ENCODE data around the gene NOTCH3.

- TF ChIP-seq CTCF (IDR thresholded peaks at IDR 0.05; ENCODE audit: insufficient read depth, low read depth, low read length): no peak
- TF ChIP-seq EZH2 (IDR thresholded peaks at IDR 0.05; ENCODE audit: insufficient read depth, low read length): no peak
Observed at GRCh38 chr19:15136234-15136954, 64.4 kb downstream of the NOTCH3 start.

Measured in astrocyte (in vitro differentiated cells and primary cell).